Neural cell (in vitro differentiated cells): ENCODE results near the gene EXOC6B.

Source experiments
- EZH2 ChIP-seq: fragments of 200-600, 300-800 bp; shearing (Covaris generic), sonication (generic); IDR thresholded peaks from 2 replicates; pipeline ENCODE4 v1.6.1; 2014; ENCODE audit warnings: antibody characterized with exemption, low read length, borderline replicate concordance, mild to moderate bottlenecking; ENCODE audit not compliant: insufficient read depth, poor library complexity, severe bottlenecking
- POLR2AphosphoS5 ChIP-seq: IDR thresholded peaks from 2 replicates; pipeline ENCODE4 v1.6.1; 2012
- TF ChIP-seq, protein P1 (sequence below): fragments of 450-650 bp; IDR thresholded peaks from 2 replicates; pipeline ENCODE4 v1.5.1; 2014; ENCODE audit warnings: antibody characterized with exemption, mild to moderate bottlenecking, moderate library complexity; ENCODE audit not compliant: poor library complexity, severe bottlenecking

DNA sequence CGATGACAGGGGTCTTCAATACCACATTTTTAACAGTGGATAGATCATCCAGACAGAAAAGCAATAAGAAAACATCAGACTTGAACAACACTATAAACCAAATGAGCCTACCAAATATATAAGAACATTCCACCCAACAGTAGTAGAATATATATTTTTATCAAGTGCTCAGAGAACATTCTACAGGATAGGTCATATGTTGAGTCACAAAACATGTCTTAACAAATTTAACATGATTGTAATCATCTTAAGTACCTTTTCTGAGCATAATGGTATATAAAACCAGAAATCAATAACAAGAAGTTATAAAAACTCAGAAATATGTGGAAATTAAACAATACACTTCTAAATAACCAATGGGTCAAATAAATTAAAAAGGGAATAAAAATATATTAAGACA lies 484.2 kb downstream of the EXOC6B start:
- no peak for TF ChIP-seq POLR2AphosphoS5
- TF ChIP-seq, protein P1, sequence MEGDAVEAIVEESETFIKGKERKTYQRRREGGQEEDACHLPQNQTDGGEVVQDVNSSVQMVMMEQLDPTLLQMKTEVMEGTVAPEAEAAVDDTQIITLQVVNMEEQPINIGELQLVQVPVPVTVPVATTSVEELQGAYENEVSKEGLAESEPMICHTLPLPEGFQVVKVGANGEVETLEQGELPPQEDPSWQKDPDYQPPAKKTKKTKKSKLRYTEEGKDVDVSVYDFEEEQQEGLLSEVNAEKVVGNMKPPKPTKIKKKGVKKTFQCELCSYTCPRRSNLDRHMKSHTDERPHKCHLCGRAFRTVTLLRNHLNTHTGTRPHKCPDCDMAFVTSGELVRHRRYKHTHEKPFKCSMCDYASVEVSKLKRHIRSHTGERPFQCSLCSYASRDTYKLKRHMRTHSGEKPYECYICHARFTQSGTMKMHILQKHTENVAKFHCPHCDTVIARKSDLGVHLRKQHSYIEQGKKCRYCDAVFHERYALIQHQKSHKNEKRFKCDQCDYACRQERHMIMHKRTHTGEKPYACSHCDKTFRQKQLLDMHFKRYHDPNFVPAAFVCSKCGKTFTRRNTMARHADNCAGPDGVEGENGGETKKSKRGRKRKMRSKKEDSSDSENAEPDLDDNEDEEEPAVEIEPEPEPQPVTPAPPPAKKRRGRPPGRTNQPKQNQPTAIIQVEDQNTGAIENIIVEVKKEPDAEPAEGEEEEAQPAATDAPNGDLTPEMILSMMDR = no peak
- no peak for TF ChIP-seq EZH2
